Fibroblast of upper back skin (primary cell): ENCODE measurements around the gene TOR1AIP2.
"Not testable (repeated sequence)": the region's sequence is repeated elsewhere in the genome, so short reads cannot be mapped to it uniquely, and the experiment has no call there.

Source experiments
- DNase-seq: peaks from one replicate; pipeline ENCODE4 v3.0.0-alpha.2; 2013

TOR1AIP2 gene

GRCh38 chr1:179805291-179806195 lies 72.1 kb downstream of the TOR1AIP2 start:
- no peak for DNase-seq

- not testable (repeated sequence) for DNase-seq
Measured at GRCh38 chr1:179804417-179804816, 73.2 kb downstream of the TOR1AIP2 start.

- DNase-seq: no peak
Measured at GRCh38 chr1:179803918-179804317, 73.7 kb downstream of the TOR1AIP2 start.

- DNase-seq: no peak
Measured at GRCh38 chr1:179803104-179803503, 74.5 kb downstream of the TOR1AIP2 start.

- DNase-seq: no peak
Measured at GRCh38 chr1:179800481-179800880, 77.1 kb downstream of the TOR1AIP2 start.

DNA sequence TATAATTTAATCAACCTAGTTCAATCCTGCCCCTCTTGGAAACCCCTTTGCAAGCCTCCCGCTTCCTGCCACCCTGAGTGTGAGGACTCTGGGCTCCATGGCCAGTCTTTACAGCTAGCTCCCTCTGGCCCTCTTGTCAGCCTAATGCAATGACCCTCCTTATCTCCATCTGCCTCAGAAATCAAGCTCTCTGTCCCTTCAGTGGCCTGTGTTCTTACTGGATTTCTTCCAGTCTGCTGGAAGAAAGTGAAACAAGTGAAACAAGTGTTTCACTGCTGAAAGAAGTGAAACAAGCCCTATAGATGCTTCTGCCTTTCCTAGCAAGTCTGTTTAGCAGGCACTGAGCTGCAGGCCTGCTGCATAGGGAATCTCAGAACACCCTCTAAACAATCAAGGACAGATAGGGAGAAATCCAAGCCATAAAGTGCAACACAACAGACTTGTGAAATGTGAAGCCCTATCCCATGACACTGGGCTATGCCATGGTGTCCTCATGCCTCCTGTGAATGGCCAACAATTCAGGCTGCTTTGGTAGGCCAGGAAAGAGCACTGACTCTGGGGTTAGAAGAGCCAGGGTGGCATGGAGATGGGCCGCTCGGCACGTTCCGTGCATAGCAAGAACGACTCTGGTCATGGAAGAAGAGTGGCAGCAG lies 78.6 kb downstream of the TOR1AIP2 start:
- DNase-seq: no peak

- DNase-seq: no peak
Measured at GRCh38 chr1:179798213-179798863, 79.3 kb downstream of the TOR1AIP2 start.

DNA sequence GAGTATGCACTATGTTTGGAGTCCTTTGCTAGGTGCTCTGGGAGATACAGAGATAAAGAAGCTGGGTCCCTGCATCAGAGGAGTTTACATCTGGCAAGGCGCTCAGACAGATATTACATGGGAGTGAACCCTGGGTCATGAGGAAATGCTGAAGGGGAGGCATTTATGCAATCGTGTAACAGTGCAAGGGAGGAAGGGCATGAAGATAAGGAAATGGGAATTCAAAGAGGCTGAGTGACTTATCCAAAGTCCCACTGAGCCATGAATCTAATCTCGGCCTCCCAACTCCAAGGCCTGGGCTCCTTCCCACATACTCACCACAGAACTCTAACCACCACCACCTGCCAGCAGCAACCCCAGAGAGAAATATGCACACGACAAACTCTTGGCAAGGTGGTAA lies 82.9 kb downstream of the TOR1AIP2 start:
- DNase-seq: peak; percentile 41

DNA sequence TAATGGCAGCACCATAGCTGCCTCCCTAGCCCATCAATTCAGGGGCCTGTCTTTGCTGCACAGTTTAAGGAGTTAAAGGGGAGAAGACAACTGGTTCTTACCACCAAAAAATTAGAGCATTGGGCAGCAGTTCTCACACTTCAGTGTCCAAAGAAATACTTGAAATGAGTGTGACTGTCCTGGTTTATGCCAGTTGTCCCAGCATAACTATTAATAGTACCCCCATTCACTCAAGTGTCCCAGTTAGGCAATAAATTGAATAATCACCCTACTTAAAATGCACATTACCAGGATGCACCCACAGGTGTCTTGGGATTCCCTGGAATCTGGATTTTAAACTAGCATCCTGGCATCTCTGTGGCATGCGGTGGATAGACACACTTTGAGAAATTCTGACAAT lies 83.5 kb downstream of the TOR1AIP2 start:
- no peak for DNase-seq

- peak; percentile 45 for DNase-seq
Measured at GRCh38 chr1:179793281-179793680, 84.3 kb downstream of the TOR1AIP2 start.
